OCI-LY1 (cell line): ENCODE measurements around the gene SLC25A45.

Experiments used
- EZH2 ChIP-seq: fragments of 200-600 bp; sonication (generic), shearing (Covaris generic); IDR thresholded peaks from 2 replicates; pipeline ENCODE4 v1.8.0; 2017; ENCODE audit warnings: borderline replicate concordance, mixed run types, mild to moderate bottlenecking, antibody characterized with exemption, low read length, moderate library complexity, mixed read lengths
- TF ChIP-seq, protein P1 (sequence below): fragments of 200-600 bp; sonication (generic), shearing (Covaris generic); IDR thresholded peaks from 2 replicates; pipeline ENCODE4 v1.5.1; 2017; ENCODE audit warnings: mild to moderate bottlenecking, antibody characterized with exemption, low read length, moderate library complexity, mixed read lengths

DNA sequence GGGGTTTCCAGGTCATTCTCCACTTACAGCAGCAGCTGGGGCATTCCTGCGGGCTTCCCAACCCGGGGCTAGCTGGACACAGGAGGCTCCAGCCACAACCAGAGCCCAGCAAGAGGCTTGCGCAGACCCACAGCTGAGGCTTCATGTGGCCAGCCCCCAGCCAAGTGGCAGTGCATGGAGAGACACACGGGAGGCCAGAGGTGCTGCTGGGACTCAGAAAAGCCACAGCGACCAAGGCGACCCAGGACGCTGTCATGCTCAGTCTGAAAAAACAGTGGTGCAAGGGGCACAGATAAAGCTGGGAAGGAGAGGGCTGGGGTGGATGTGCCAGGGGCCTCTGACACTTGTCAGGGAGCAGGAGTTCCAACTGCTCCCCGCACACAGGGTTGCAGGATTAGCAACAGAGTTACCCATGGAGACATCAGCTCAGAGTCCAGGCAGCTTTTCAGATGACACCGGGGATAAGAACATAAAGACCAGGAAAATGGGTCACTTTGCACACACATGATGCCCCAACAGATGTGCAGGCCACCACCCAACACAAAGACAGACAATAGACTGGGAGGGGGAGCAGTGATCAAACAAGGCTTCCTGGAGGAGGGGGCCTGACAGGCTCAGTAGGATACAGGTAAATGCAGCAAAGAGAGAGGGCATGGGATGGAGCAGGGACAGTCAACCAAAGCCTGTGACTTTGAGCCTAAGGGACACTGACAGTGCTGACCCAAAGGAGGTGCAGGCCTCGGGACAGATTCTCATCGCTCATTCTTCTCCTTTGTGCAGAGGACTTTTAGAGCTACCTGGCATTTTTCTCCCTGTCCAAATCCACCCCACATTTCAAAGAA, 33.3 kb upstream of the SLC25A45 start:
- TF ChIP-seq, protein P1, sequence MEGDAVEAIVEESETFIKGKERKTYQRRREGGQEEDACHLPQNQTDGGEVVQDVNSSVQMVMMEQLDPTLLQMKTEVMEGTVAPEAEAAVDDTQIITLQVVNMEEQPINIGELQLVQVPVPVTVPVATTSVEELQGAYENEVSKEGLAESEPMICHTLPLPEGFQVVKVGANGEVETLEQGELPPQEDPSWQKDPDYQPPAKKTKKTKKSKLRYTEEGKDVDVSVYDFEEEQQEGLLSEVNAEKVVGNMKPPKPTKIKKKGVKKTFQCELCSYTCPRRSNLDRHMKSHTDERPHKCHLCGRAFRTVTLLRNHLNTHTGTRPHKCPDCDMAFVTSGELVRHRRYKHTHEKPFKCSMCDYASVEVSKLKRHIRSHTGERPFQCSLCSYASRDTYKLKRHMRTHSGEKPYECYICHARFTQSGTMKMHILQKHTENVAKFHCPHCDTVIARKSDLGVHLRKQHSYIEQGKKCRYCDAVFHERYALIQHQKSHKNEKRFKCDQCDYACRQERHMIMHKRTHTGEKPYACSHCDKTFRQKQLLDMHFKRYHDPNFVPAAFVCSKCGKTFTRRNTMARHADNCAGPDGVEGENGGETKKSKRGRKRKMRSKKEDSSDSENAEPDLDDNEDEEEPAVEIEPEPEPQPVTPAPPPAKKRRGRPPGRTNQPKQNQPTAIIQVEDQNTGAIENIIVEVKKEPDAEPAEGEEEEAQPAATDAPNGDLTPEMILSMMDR = no peak
- TF ChIP-seq EZH2 = no peak
